ENCODE measurements around the gene CELSR1.

Gene CELSR1

GRCh38 chr22:46336119-46337078 is 201.0 kb downstream of the CELSR1 start:
- POLR2A ChIA-PET, result interaction anchor here (0.5 kb wide), 1 partner anchor 123 kb away, joined by 3 read pairs; no protein-coding TSS in a partner anchor
- DNase-seq (ENCODE audit: extremely low spot score), result no peak
- CTCF ChIA-PET, result interaction anchor here (0.7 to 3.3 kb wide), 4 partner anchors 26 to 330 kb away, joined by 3 to 13 read pairs (median 6); no protein-coding TSS in a partner anchor
- no peak for TF ChIP-seq CTCF (IDR thresholded peaks at IDR 0.05; ENCODE audit: control extremely low read depth, extremely low read depth, low read depth, missing control alignments)

GRCh38 chr22:46335201-46336118 is 202.0 kb downstream of the CELSR1 start, which contains the start of gene TRMU:
TRMU (plus strand) TSS chr22:46335714; CDS start chr22:46335765, 51 bp downstream.
- peak; percentile 98 for DNase-seq (ENCODE audit: extremely low spot score)
- ChIA-PET CTCF (interaction anchor here (1.1 to 3.3 kb wide), 2 partner anchors 213 to 329 kb away, joined by 5 to 13 read pairs; no protein-coding TSS in a partner anchor), POLR2A (interaction anchor here (0.9 kb wide), 1 partner anchor 39 kb away, joined by 3 read pairs; the partner anchor contains the start of gene GTSE1)
- TF ChIP-seq CTCF (IDR thresholded peaks at IDR 0.05; ENCODE audit: control extremely low read depth, extremely low read depth, low read depth, missing control alignments), result no peak

- ChIA-PET CTCF (interaction anchor here (1.4 kb wide), 1 partner anchor 15 kb away, joined by 4 read pairs; no protein-coding TSS in a partner anchor), POLR2A (no interaction called here)
- no peak for TF ChIP-seq CTCF (IDR thresholded peaks at IDR 0.05; ENCODE audit: control extremely low read depth, extremely low read depth, low read depth, missing control alignments)
- DNase-seq (ENCODE audit: extremely low spot score), result no peak
These were observed 205.9 kb downstream of the CELSR1 start for GRCh38 chr22:46331496-46331895.

- POLR2A ChIA-PET, result no interaction called here
- CTCF ChIA-PET, result interaction anchor here (0.8 to 2.9 kb wide), 5 partner anchors 9 to 336 kb away, joined by 3 to 10 read pairs (median 4); no protein-coding TSS in a partner anchor
- DNase-seq (ENCODE audit: extremely low spot score), result no peak
- no peak for TF ChIP-seq CTCF (IDR thresholded peaks at IDR 0.05; ENCODE audit: control extremely low read depth, extremely low read depth, low read depth, missing control alignments)
These were observed 207.0 kb downstream of the CELSR1 start for GRCh38 chr22:46330426-46330825.

- POLR2A ChIA-PET, result no interaction called here
- CTCF ChIA-PET, result interaction anchor here (0.8 to 2.9 kb wide), 4 partner anchors 8 to 335 kb away, joined by 3 to 10 read pairs (median 4); no protein-coding TSS in a partner anchor
- no peak for DNase-seq (ENCODE audit: extremely low spot score)
- no peak for TF ChIP-seq CTCF (IDR thresholded peaks at IDR 0.05; ENCODE audit: control extremely low read depth, extremely low read depth, low read depth, missing control alignments)
These were observed 207.8 kb downstream of the CELSR1 start for GRCh38 chr22:46329616-46330015.

Measured in GM10248 (cell line).